Activated CD4-positive, alpha-beta memory T cell treated with anti-CD3 and anti-CD28 coated beads for 36 hours (primary cell): ENCODE data around the gene LYPD8. TPM values are rescaled to one million over a fixed set of nuclear protein-coding genes. Genes with fewer than 3 reads are reported as not detected.
"Not testable (repeated sequence)": the region's sequence is repeated elsewhere in the genome, so short reads cannot be mapped to it uniquely, and the experiment has no call there.

Source experiments
- CTCF ChIA-PET: fragments of 350-600 bp; sonication (Branson Sonifier 250); formaldehyde crosslinking; loops from one replicate; lab custom pipeline; 2021; ENCODE audit warnings: antibody characterized with exemption, inconsistent platforms; lab: Charles Lee
- POLR2A ChIA-PET: fragments of 350-600 bp; sonication (Branson Sonifier 250); formaldehyde crosslinking; loops from one replicate; lab custom pipeline; 2021; ENCODE audit warnings: antibody characterized with exemption; lab: Charles Lee
- DNase-seq: peaks from one replicate; pipeline ENCODE4 v3.0.0-alpha.2; 2020
- H3K27ac Mint-ChIP-seq: one replicate; pipeline ENCODE4 v1.8.0; 2021; ENCODE audit warnings: mixed read lengths
- H3K27me3 Mint-ChIP-seq: one replicate; pipeline ENCODE4 v1.8.0; 2021; ENCODE audit warnings: mixed read lengths
- H3K36me3 Mint-ChIP-seq: one replicate; pipeline ENCODE4 v1.8.0; 2021; ENCODE audit warnings: mixed read lengths
- H3K4me1 Mint-ChIP-seq: one replicate; pipeline ENCODE4 v1.8.0; 2021; ENCODE audit warnings: low read depth, mixed read lengths
- H3K4me3 Mint-ChIP-seq: one replicate; pipeline ENCODE4 v1.8.0; 2021; ENCODE audit warnings: mild to moderate bottlenecking, mixed read lengths
- H3K9me3 Mint-ChIP-seq: one replicate; pipeline ENCODE4 v1.8.0; 2021; ENCODE audit warnings: mixed read lengths
- intact Hi-C: fragments of 100-400 bp; cut with micrococcal nuclease; formaldehyde crosslinking; loops from one replicate; pipeline ENCODE4 v1.15.1; 2023
- total RNA-seq, 2 experiments: library from RNA; stranded (reverse); gene quantifications; one replicate each; pipeline ENCODE4 v1.2.3, GENCODE V29; 2021

The LYPD8 gene
- total RNA-seq = not detected

DNA sequence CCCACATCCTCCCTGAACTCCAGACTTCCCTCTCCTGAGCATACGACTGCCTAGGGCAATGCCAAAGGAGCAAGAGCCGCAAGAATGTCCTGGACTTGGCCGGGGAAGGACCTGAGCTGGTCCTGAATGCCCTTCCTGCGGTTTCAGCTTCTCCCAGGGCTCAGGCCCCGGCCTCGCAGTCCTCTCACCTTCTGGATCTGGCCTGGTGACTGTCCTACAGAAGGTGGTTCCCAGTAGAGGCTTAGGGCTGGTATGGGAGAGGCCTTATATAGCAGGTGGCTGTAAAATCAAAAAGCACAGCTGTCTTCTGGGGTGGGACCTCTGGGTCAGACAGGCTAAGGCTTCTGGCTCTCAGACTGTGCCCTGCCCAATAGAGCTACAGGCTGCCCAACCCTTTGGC, at the start of gene LYPD8:
Gene LYPD8, minus strand, starts transcription at position 243 of the 400 bp plus-strand sequence. CDS start 4,678 bp downstream, outside the sequence.
- H3K27me3 Mint-ChIP-seq = peaks cover 2% of the 10 kb centered on the region
- H3K4me1 Mint-ChIP-seq = no peaks in the 10 kb centered on the region
- ChIA-PET CTCF (no interaction called here), POLR2A (no interaction called here)
- intact Hi-C loops = no loop called here
- no peak within 1 kb of the TSS for H3K27ac Mint-ChIP-seq
- H3K36me3 Mint-ChIP-seq = peaks cover under 1% of the 10 kb centered on the region
- H3K4me3 Mint-ChIP-seq = no peak within 1 kb of the TSS
- H3K9me3 Mint-ChIP-seq = no peaks in the 10 kb centered on the region
- no peak for DNase-seq

DNA sequence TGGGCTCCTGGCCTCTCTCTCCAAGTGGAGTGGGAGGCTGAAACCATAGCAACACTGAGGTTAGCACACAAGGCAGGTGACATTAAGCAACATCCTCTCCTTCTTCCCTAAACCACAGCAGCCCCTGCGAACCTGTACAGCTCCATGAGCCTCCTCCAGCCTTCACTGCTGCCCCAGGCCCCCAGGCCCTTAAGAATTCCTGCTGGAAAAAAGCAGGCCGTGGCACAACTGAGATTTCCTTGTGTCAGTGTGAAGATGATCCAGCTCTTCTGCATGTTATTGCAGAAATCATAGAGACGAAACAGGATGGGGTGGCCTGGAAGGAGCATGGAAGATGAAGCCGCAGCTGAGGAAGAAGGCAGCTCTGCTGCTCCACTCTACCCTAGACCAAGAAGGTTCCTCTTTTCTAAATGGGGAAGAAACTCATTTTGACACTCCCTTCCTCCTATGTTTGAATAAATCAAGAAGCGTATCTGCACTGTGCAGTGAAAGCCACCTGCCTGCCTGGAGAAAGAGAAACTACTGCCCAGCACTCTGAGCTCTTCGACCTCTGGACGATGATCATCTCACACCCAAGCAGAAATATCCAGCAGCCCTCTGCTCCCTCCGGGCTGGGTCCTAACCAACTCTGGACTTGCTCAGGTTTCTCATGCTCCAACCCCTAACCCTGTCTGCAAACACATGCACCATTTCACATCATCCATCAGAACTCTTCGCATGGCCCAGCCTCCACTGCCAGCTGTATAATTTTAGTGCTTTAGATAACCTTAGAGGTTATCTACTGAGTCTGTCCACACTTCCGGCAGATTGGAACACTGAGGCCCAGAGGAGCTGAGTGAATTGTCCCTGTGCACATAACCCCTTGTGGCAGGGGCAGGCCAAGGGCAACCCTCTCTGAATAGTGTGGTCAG, 49.5 kb upstream of the LYPD8 start:
- no peak for DNase-seq
- no peak overlapping the region for H3K27ac Mint-ChIP-seq
- no peaks in the 10 kb centered on the region for H3K4me1 Mint-ChIP-seq
- CTCF ChIA-PET = interaction anchor here (0.8 to 3.4 kb wide), 6 partner anchors 9 to 562 kb away, joined by 4 to 46 read pairs (median 6); no protein-coding TSS in a partner anchor
- POLR2A ChIA-PET = no interaction called here
- H3K9me3 Mint-ChIP-seq = no peaks in the 10 kb centered on the region
- no peak overlapping the region for H3K4me3 Mint-ChIP-seq
- peaks cover 5% of the 10 kb centered on the region for H3K27me3 Mint-ChIP-seq
- intact Hi-C loops = loop anchor here (5.0 kb wide), 1 partner anchor 868 kb away; no protein-coding TSS in a partner anchor
- no peaks in the 10 kb centered on the region for H3K36me3 Mint-ChIP-seq

- H3K4me1 Mint-ChIP-seq, H3K27ac Mint-ChIP-seq, H3K27me3 Mint-ChIP-seq, H3K4me3 Mint-ChIP-seq, DNase-seq, CTCF ChIA-PET, POLR2A ChIA-PET, H3K36me3 Mint-ChIP-seq, H3K9me3 Mint-ChIP-seq, intact Hi-C loops: not testable (repeated sequence)
Measured at GRCh38 chr1:248803501-248803900, 47.9 kb upstream of the LYPD8 start.

DNA sequence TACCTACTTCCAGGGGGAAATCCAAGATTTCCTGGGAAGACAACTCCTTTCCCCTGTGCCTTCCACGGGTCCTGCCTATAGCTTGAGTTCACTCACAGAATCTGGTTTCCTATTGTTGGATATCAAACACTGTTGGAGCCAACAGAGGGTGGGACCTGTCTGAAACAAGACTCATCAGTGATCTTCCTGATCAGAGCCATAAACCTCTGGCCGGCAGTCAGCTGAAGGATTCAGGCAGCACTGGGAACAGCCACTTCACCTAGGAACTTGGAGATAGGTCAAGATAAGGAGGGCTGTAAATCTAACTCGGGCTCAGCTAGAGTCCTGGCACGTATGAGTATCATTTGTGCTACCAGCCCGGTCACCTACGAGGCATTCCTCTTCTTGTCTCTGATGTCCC, 46.9 kb upstream of the LYPD8 start:
- H3K9me3 Mint-ChIP-seq = no peaks in the 10 kb centered on the region
- H3K4me1 Mint-ChIP-seq = no peaks in the 10 kb centered on the region
- H3K27ac Mint-ChIP-seq = no peak overlapping the region
- ChIA-PET POLR2A (no interaction called here), CTCF (no interaction called here)
- no peak for DNase-seq
- no peaks in the 10 kb centered on the region for H3K36me3 Mint-ChIP-seq
- peaks cover 5% of the 10 kb centered on the region for H3K27me3 Mint-ChIP-seq
- no peak overlapping the region for H3K4me3 Mint-ChIP-seq
- intact Hi-C loops = no loop called here

GRCh38 chr1:248800459-248800858, 44.9 kb upstream of the LYPD8 start:
- Mint-ChIP-seq H3K27ac (no peak overlapping the region), H3K9me3 (peaks cover 7% of the 10 kb centered on the region), H3K4me1 (no peaks in the 10 kb centered on the region), H3K4me3 (no peak overlapping the region), H3K27me3 (peaks cover 9% of the 10 kb centered on the region), H3K36me3 (no peaks in the 10 kb centered on the region)
- POLR2A ChIA-PET = no interaction called here
- no peak for DNase-seq
- CTCF ChIA-PET = interaction anchor here (0.6 to 1.0 kb wide), 2 partner anchors 181 to 557 kb away, joined by 3 read pairs; no protein-coding TSS in a partner anchor
- intact Hi-C loops = no loop called here

DNA sequence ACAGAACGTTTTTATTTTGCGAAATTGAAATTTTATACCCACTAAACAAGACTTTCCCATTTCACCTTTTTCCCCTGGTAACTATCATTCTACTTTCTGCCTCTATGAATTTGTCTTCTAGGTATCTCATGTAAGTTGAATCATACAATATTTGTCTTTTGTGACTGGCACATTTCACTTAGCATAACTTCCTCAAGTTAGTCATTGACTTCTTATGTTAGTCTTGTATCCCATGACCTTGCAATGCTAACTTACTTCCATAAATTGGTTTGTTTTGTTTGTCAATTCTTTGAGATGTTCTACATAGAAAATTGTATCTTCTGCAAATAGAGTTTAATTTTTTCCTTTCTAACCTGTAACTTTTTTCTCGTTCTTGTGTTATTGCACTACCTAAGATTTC, 43.2 kb upstream of the LYPD8 start:
- peaks cover 9% of the 10 kb centered on the region for H3K27me3 Mint-ChIP-seq
- DNase-seq = no peak
- peaks cover 13% of the 10 kb centered on the region for H3K9me3 Mint-ChIP-seq
- no peak overlapping the region for H3K27ac Mint-ChIP-seq
- no peak overlapping the region for H3K4me3 Mint-ChIP-seq
- H3K36me3 Mint-ChIP-seq = peaks cover 1% of the 10 kb centered on the region
- intact Hi-C loops = no loop called here
- peaks cover 2% of the 10 kb centered on the region for H3K4me1 Mint-ChIP-seq
- ChIA-PET POLR2A (no interaction called here), CTCF (no interaction called here)

DNA sequence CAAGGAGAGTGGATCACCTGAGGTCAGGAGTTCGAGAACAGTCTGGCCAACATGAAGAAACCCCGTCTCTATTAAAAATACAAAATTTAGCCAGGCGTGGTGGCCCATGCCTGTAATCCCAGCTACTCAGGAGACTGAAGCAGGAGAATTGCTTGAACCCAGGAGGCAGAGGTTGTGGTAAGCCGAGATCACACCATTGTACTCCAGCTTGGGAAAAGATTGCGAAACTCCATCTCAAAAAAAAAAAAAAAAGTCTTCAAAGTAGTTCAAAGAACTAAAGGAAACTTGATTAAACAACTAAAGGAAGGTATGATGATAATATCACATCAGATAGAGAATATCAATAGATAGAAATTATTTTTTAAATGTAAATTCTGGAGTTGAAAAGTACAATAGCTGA, 39.1 kb upstream of the LYPD8 start:
- H3K4me3 Mint-ChIP-seq, H3K27ac Mint-ChIP-seq, CTCF ChIA-PET, H3K4me1 Mint-ChIP-seq, intact Hi-C loops, H3K27me3 Mint-ChIP-seq, DNase-seq, POLR2A ChIA-PET, H3K36me3 Mint-ChIP-seq: not testable (repeated sequence)
- peaks cover 15% of the 10 kb centered on the region for H3K9me3 Mint-ChIP-seq

DNA sequence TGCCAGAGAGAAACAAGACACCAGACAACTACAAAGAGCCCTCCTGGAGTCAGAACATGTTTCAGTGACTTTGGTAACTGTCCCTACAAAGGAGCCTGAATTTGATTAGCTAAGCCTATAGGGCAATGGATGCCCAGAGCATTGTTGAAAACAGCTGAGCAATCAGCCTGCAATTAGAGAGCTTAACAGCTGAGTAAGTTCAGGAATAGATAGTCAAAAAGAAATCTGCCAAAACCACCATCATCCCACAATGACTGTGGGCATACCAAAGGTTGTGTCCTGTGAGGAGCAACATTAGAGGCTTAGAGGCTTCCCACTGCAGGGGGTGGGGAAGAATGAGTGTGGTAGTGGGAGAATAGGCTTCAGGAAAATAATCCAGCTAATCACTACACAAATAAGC, 38.0 kb upstream of the LYPD8 start:
- Mint-ChIP-seq H3K27ac (no peak overlapping the region), H3K27me3 (peaks cover 4% of the 10 kb centered on the region), H3K4me1 (peaks cover 4% of the 10 kb centered on the region), H3K36me3 (peaks cover 1% of the 10 kb centered on the region), H3K4me3 (no peak overlapping the region), H3K9me3 (peaks cover 15% of the 10 kb centered on the region)
- CTCF ChIA-PET = no interaction called here
- intact Hi-C loops = no loop called here
- POLR2A ChIA-PET = interaction anchor here (0.8 kb wide), 1 partner anchor 18 kb away, joined by 3 read pairs; no protein-coding TSS in a partner anchor
- no peak for DNase-seq

- no peak overlapping the region for H3K4me3 Mint-ChIP-seq
- no peak for DNase-seq
- H3K27me3 Mint-ChIP-seq = peaks cover 5% of the 10 kb centered on the region
- peaks cover 15% of the 10 kb centered on the region for H3K9me3 Mint-ChIP-seq
- intact Hi-C loops = no loop called here
- no peak overlapping the region for H3K27ac Mint-ChIP-seq
- H3K36me3 Mint-ChIP-seq = peaks cover 1% of the 10 kb centered on the region
- peaks cover 4% of the 10 kb centered on the region for H3K4me1 Mint-ChIP-seq
- ChIA-PET CTCF (no interaction called here), POLR2A (no interaction called here)
Measured at GRCh38 chr1:248792342-248792741, 36.8 kb upstream of the LYPD8 start.

DNA sequence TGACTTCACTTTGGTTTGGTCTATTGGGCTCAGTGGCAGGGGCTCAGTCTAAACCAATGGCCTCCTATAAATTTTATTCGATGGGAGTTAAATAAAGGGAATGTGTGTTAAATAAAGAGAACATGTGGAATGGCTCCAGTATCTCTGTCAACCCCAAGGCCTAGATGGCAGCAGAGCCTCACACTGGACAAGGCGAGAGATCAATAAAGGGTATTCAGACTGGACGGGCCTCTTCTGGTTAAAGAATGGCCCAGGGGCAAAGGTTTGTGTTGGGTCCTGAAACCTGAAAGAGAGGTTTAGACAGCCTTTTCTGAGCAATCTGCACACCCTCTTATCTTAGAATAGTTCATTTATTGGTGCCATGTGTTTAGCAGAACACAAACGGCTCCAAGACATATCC, 35.5 kb upstream of the LYPD8 start:
- DNase-seq = no peak
- peaks cover 4% of the 10 kb centered on the region for H3K27me3 Mint-ChIP-seq
- H3K27ac Mint-ChIP-seq = no peak overlapping the region
- H3K9me3 Mint-ChIP-seq = peaks cover 13% of the 10 kb centered on the region
- peaks cover 1% of the 10 kb centered on the region for H3K36me3 Mint-ChIP-seq
- CTCF ChIA-PET = no interaction called here
- intact Hi-C loops = no loop called here
- H3K4me3 Mint-ChIP-seq = no peak overlapping the region
- POLR2A ChIA-PET = no interaction called here
- H3K4me1 Mint-ChIP-seq = peaks cover 4% of the 10 kb centered on the region

- POLR2A ChIA-PET = no interaction called here
- no peak for DNase-seq
Measured at GRCh38 chr1:248790456-248790855, 34.9 kb upstream of the LYPD8 start.

GRCh38 chr1:248789337-248789736, 33.8 kb upstream of the LYPD8 start:
- intact Hi-C loops, H3K36me3 Mint-ChIP-seq, DNase-seq, H3K4me1 Mint-ChIP-seq, H3K27ac Mint-ChIP-seq, CTCF ChIA-PET, H3K27me3 Mint-ChIP-seq, H3K9me3 Mint-ChIP-seq, H3K4me3 Mint-ChIP-seq, POLR2A ChIA-PET: not testable (repeated sequence)

More at GRCh38 chr1:248790456-248790855, 34.9 kb upstream of the LYPD8 start:
- H3K4me3 Mint-ChIP-seq = no peak overlapping the region
- H3K27me3 Mint-ChIP-seq = peaks cover 3% of the 10 kb centered on the region
- H3K27ac Mint-ChIP-seq = no peak overlapping the region
- H3K9me3 Mint-ChIP-seq = peaks cover 8% of the 10 kb centered on the region
- CTCF ChIA-PET = no interaction called here
- intact Hi-C loops = no loop called here
- peaks cover 4% of the 10 kb centered on the region for H3K4me1 Mint-ChIP-seq
- peaks cover 1% of the 10 kb centered on the region for H3K36me3 Mint-ChIP-seq
